MM.1S (cell line): Measurements from ENCODE around the gene RANBP1.
A peak's percentile ranks its signal among the peaks of the same experiment; 100 is the strongest.

ENCODE experiments used
- DNase-seq: peaks from one replicate; pipeline ENCODE4 v3.0.0-alpha.2; 2015
- H2AFZ ChIP-seq: fragments of 300-600 bp; sonication (generic); 2 replicates; pipeline ENCODE4 v1.6.0; 2016; ENCODE audit warnings: antibody characterized with exemption, low read length
- H3F3A ChIP-seq: fragments of 300-600 bp; sonication (generic); 2 replicates; pipeline ENCODE4 v1.6.1; 2016; ENCODE audit warnings: mild to moderate bottlenecking, antibody characterized with exemption, low read length, moderate library complexity, mixed read lengths; ENCODE audit not compliant: insufficient read depth
- H3K27ac ChIP-seq: fragments of 300-600 bp; sonication (generic); 2 replicates; pipeline ENCODE4 v1.5.1; 2016; ENCODE audit warnings: mild to moderate bottlenecking, low read length
- H3K27me3 ChIP-seq: fragments of 300-600 bp; sonication (generic); replicated peaks from 2 replicates; pipeline ENCODE4 v1.6.0; 2016; ENCODE audit warnings: low read length; ENCODE audit not compliant: insufficient read depth
- H3K36me3 ChIP-seq: fragments of 300-600 bp; sonication (generic); replicated peaks from 2 replicates; pipeline ENCODE4 v1.6.1; 2016; ENCODE audit warnings: mild to moderate bottlenecking, low read length, mixed read lengths; ENCODE audit not compliant: insufficient read depth
- H3K4me1 ChIP-seq: fragments of 300-600 bp; sonication (generic); 2 replicates; pipeline ENCODE4 v1.6.1; 2016; ENCODE audit warnings: low read length, mixed read lengths
- H3K4me2 ChIP-seq: fragments of 300-600 bp; sonication (generic); 2 replicates; pipeline ENCODE4 v1.6.0; 2016; ENCODE audit warnings: low read depth, low read length
- H3K4me3 ChIP-seq: fragments of 300-600 bp; sonication (generic); 2 replicates; pipeline ENCODE4 v1.5.1; 2016; ENCODE audit warnings: low read length, mixed read lengths
- H3K79me2 ChIP-seq: fragments of 300-600 bp; sonication (generic); 2 replicates; pipeline ENCODE4 v1.6.1; 2016; ENCODE audit warnings: mixed run types, low read length, mixed read lengths
- H3K9ac ChIP-seq: fragments of 300-600 bp; sonication (generic); 2 replicates; pipeline ENCODE4 v1.6.1; 2016; ENCODE audit warnings: low read length, mixed read lengths
- H3K9me2 ChIP-seq: fragments of 300-600 bp; sonication (generic); replicated peaks from 2 replicates; pipeline ENCODE4 v1.6.1; 2016; ENCODE audit warnings: mild to moderate bottlenecking, low read length, mixed read lengths; ENCODE audit not compliant: insufficient read depth
- H3K9me3 ChIP-seq: fragments of 300-600 bp; sonication (generic); replicated peaks from 2 replicates; pipeline ENCODE4 v1.6.1; 2016; ENCODE audit warnings: mild to moderate bottlenecking, low read length, mixed read lengths; ENCODE audit not compliant: insufficient read depth
- H4K20me1 ChIP-seq: fragments of 300-600 bp; sonication (generic); 2 replicates; pipeline ENCODE4 v1.6.1; 2016; ENCODE audit warnings: mild to moderate bottlenecking, low read length, moderate library complexity, mixed read lengths; ENCODE audit not compliant: insufficient read depth
- EZH2 ChIP-seq: fragments of 300-600 bp; sonication (generic); optimal IDR thresholded peaks from 2 replicates; pipeline ENCODE3; 2017; ENCODE audit warnings: low read depth, mild to moderate bottlenecking, antibody characterized with exemption, low read length, mixed read lengths
- EZH2phosphoT487 ChIP-seq: fragments of 300-600 bp; sonication (generic); IDR thresholded peaks from 2 replicates; pipeline ENCODE4 v1.6.1; 2018; ENCODE audit warnings: antibody characterized with exemption, low read length
- TF ChIP-seq, protein P1 (sequence below): fragments of 300-600 bp; sonication (generic); IDR thresholded peaks from 2 replicates; pipeline ENCODE4 v1.5.1; 2016; ENCODE audit warnings: antibody characterized with exemption, low read length, mixed read lengths

RANBP1 gene

DNA sequence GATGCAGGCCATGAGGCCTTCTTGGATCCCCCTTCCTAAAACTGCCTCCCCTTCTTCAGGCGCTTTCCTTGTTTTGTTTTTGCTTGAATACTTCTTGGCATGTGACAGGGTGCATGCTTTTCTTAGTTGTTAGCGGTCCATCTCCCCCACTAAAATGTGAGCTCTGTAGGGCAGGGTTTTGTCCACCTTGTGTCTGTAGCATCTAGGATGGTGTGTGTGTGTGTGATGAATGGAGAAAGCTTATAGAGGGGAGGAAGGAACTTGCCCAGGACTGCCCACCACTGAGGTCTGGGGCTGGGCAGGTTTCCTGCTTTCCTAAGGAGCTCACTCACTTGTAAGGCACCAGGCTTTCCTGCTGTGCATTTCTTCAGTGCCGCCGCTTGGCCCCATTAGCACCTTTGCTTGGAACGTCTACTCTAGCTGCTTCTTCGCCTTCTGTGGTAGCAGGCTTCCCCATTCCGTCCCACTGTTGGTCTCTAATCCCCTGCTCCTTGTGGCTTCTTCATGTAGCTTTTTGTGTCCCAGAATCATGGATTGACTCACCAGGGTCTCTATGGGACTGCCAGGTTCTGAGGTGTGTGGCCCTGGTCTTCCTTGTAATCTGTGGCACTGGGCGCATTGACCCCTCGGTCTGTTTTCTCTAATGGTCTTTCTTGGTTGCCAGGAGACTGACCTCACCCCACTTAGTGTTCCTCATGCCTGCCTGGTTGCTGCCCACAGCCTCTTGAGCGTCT lies 32.6 kb upstream of the RANBP1 start:
- Histone ChIP-seq H3K79me2 (peaks cover 80% of the 10 kb centered on the region), H3K4me2 (no peak overlapping the region), H3K9me3 (no peaks in the 10 kb centered on the region), H3K9me2 (no peaks in the 10 kb centered on the region), H3K4me1 (peaks cover 6% of the 10 kb centered on the region; the same call in 1 of the 2 replicates), H2AFZ (no peak overlapping the region), H3F3A (no peaks in the 10 kb centered on the region), H3K27ac (no peak overlapping the region), H3K36me3 (peaks cover 5% of the 10 kb centered on the region; the same call in 1 of the 2 replicates), H3K4me3 (no peak overlapping the region), H3K27me3 (no peaks in the 10 kb centered on the region), H3K9ac (no peak overlapping the region), H4K20me1 (peaks cover 12% of the 10 kb centered on the region)
- no peak for TF ChIP-seq EZH2phosphoT487
- TF ChIP-seq, protein P1, sequence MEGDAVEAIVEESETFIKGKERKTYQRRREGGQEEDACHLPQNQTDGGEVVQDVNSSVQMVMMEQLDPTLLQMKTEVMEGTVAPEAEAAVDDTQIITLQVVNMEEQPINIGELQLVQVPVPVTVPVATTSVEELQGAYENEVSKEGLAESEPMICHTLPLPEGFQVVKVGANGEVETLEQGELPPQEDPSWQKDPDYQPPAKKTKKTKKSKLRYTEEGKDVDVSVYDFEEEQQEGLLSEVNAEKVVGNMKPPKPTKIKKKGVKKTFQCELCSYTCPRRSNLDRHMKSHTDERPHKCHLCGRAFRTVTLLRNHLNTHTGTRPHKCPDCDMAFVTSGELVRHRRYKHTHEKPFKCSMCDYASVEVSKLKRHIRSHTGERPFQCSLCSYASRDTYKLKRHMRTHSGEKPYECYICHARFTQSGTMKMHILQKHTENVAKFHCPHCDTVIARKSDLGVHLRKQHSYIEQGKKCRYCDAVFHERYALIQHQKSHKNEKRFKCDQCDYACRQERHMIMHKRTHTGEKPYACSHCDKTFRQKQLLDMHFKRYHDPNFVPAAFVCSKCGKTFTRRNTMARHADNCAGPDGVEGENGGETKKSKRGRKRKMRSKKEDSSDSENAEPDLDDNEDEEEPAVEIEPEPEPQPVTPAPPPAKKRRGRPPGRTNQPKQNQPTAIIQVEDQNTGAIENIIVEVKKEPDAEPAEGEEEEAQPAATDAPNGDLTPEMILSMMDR: no peak
- no peak for TF ChIP-seq EZH2
- no peak for DNase-seq

DNA sequence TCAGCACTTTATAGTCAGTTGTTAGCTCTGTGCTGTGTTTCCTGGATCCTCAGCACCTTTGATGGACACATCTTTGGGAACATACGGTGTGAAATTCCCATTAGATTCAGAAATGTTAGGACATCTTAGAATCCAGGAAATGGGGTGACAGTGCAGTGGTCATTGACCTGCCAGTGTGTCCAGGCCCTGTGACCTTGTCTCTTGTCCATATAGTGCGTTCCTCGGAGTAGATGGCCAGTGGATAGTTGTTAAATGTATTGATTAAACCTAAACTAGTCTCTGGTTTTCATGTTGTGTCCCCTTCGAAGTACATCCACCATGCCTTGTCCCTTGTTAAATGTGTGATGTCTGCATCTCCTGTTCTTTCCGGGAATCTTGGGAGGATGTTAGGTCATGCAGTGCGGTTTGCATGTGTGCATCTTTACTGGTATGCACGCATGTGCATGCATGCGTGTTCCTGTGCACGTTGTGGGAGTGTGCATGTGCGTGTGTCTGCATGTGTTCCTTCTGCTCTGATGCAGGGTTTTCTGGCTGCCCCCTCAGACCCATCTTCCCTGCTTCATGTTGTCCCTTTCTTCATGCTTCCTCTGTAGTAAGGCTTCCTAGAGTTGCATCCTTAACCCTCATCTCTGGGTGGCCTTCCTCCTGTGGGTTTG lies 31.9 kb upstream of the RANBP1 start:
- no peak overlapping the region for H3K27ac ChIP-seq
- no peaks in the 10 kb centered on the region for H3K9me2 ChIP-seq
- H3K4me2 ChIP-seq: no peak overlapping the region
- H3K4me3 ChIP-seq: no peak overlapping the region
- H4K20me1 ChIP-seq: peaks cover 12% of the 10 kb centered on the region
- no peaks in the 10 kb centered on the region for H3K9me3 ChIP-seq
- no peak for TF ChIP-seq EZH2
- TF ChIP-seq, protein P1: no peak
- TF ChIP-seq EZH2phosphoT487: no peak
- no peak for DNase-seq
- no peaks in the 10 kb centered on the region for H3F3A ChIP-seq
- peaks cover 82% of the 10 kb centered on the region for H3K79me2 ChIP-seq
- H3K9ac ChIP-seq: no peak overlapping the region
- H3K27me3 ChIP-seq: no peaks in the 10 kb centered on the region
- no peak overlapping the region for H2AFZ ChIP-seq
- peaks cover 6% of the 10 kb centered on the region; the same call in 1 of the 2 replicates for H3K4me1 ChIP-seq
- H3K36me3 ChIP-seq: peaks cover 5% of the 10 kb centered on the region; the same call in 1 of the 2 replicates

DNA sequence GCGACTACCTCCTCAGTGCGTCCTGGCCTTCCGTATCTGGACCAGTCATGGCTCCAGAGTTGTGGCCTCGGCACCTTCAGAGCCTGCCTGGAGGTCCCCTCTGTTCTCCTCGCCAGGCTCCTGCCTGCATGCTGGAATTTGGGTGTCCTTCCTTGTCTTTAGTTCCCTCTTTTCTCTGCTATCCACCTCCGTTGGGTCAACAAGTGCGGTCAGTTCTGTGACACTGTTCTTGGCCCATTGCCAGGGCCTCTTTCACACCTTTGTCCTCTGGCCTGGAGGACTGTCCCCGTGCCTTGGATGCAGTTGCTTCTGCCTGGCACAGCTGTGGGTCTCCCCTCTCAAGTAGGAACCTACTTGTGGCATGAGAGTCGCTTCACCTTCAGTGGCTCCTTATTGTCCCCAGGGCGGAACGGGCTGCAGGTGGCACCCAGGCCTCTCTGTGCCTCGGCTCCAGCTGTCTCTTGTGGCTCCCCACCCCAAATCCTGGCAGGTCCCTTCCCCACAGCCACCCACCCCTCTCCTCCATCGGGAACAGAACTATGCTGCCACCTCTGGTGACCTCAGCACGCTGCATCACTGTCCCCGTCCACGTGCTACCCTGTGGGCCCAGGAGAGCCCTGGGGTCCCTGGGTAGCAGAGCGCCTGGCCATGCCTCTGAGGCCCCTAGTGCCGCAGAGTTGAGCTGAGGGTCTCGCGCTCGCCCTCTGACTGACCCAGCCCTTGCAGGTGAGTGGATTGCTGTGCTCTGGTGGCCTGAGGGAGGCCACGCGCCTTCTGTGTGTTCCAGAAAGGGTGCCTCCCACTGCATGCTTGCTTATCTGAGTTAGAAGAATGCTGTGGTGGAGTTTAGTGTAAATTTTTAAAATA lies 31.1 kb upstream of the RANBP1 start:
- Histone ChIP-seq H3F3A (no peaks in the 10 kb centered on the region), H3K4me1 (peaks cover 6% of the 10 kb centered on the region; the same call in 1 of the 2 replicates), H3K36me3 (peaks cover 5% of the 10 kb centered on the region; the same call in 1 of the 2 replicates), H3K9ac (no peak overlapping the region), H3K79me2 (peaks cover 82% of the 10 kb centered on the region), H3K4me3 (no peak overlapping the region), H3K9me2 (no peaks in the 10 kb centered on the region), H3K9me3 (no peaks in the 10 kb centered on the region), H3K4me2 (no peak overlapping the region), H2AFZ (no peak overlapping the region), H3K27me3 (no peaks in the 10 kb centered on the region), H4K20me1 (peaks cover 12% of the 10 kb centered on the region), H3K27ac (no peak overlapping the region)
- TF ChIP-seq, protein P1: peak; percentile 34
- no peak for TF ChIP-seq EZH2
- no peak for DNase-seq
